ENCODE results near the gene TENM3.

GRCh38 chr4:182593864-182594263, 350.7 kb downstream of the TENM3 start:
- TF ChIP-seq CTCF (IDR thresholded peaks at IDR 0.05; ENCODE audit: borderline replicate concordance, extremely low read depth, low read length, poor library complexity, severe bottlenecking) (no peak), EZH2 (IDR thresholded peaks at IDR 0.05; ENCODE audit: borderline replicate concordance, low read depth, low read length, severe bottlenecking) (no peak)
